ENCODE data around the gene DGKK. TPM values are rescaled to one million over a fixed set of nuclear protein-coding genes. Genes with fewer than 3 reads are reported as not detected.

DGKK gene
- total and polyA plus RNA-seq, 11 donors = not detected

GRCh38 chrX:50495616-50496015 lies 25.0 kb upstream of the DGKK start:
- H3K27ac ChIP-seq = no peak overlapping the region
- peaks cover 0 to 3% (median 0%) of the 10 kb centered on the region in 12 donors for H3K9me3 ChIP-seq
- intact Hi-C loops (cut with DNase I) = no loop called here
- no peak for ATAC-seq
- H3K4me1 ChIP-seq = no peaks in the 10 kb centered on the region
- H3K27me3 ChIP-seq = peaks cover 0 to 22% (median 0%) of the 10 kb centered on the region in 9 donors
- WGBS, 4 donors = 50 to 79% (median 73%) methylated on average over 1 of the region's 1 CpG
- H3K36me3 ChIP-seq = no peaks in the 10 kb centered on the region
- DNase-seq = peak in 3 of 5 donors; percentile 21 to 35 (median 28)
- no peak for TF ChIP-seq POLR2A (IDR thresholded peaks at IDR 0.05)
- no peak for TF ChIP-seq CTCF (IDR thresholded peaks at IDR 0.05)
- H3K4me3 ChIP-seq = no peak overlapping the region

- Histone ChIP-seq H3K4me1 (no peaks in the 10 kb centered on the region), H3K36me3 (no peaks in the 10 kb centered on the region), H3K27me3 (peaks cover 0 to 9% (median 0%) of the 10 kb centered on the region in 9 donors), H3K4me3 (no peak overlapping the region), H3K9me3 (peaks cover 0 to 3% (median 0%) of the 10 kb centered on the region in 12 donors), H3K27ac (no peak overlapping the region)
- no peak for TF ChIP-seq CTCF (IDR thresholded peaks at IDR 0.05)
- no peak for TF ChIP-seq POLR2A (IDR thresholded peaks at IDR 0.05)
- 68 to 81% (median 78%) methylated on average over 2 of the region's 2 CpGs for WGBS, 4 donors
- DNase-seq (no peak), ATAC-seq (no peak)
- intact Hi-C loops (cut with DNase I) = no loop called here
Observed at GRCh38 chrX:50492720-50493119, 22.1 kb upstream of the DGKK start.

GRCh38 chrX:50484662-50485061 lies 14.0 kb upstream of the DGKK start:
- H3K27ac ChIP-seq = no peak overlapping the region
- TF ChIP-seq POLR2A (IDR thresholded peaks at IDR 0.05) = no peak
- no peak for TF ChIP-seq CTCF (IDR thresholded peaks at IDR 0.05)
- peaks cover 0 to 22% (median 0%) of the 10 kb centered on the region in 9 donors for H3K27me3 ChIP-seq
- no peaks in the 10 kb centered on the region for H3K36me3 ChIP-seq
- DNase-seq (no peak), ATAC-seq (no peak)
- H3K9me3 ChIP-seq = no peaks in the 10 kb centered on the region
- no peak overlapping the region for H3K4me3 ChIP-seq
- H3K4me1 ChIP-seq = no peaks in the 10 kb centered on the region
- intact Hi-C loops (cut with DNase I) = no loop called here
- WGBS, 4 donors = 68 to 97% (median 82%) methylated on average over 1 of the region's 1 CpG

GRCh38 chrX:50483283-50483682 lies 12.7 kb upstream of the DGKK start:
- Histone ChIP-seq H3K9me3 (no peaks in the 10 kb centered on the region), H3K27ac (no peak overlapping the region), H3K36me3 (no peaks in the 10 kb centered on the region), H3K4me3 (no peak overlapping the region), H3K4me1 (no peaks in the 10 kb centered on the region), H3K27me3 (peaks cover 0 to 22% (median 0%) of the 10 kb centered on the region in 9 donors)
- ATAC-seq = no peak
- intact Hi-C loops (cut with DNase I) = no loop called here
- 0 to 93% (median 88%) methylated on average over 1 of the region's 1 CpG for WGBS, 4 donors
- no peak for DNase-seq
- TF ChIP-seq POLR2A (IDR thresholded peaks at IDR 0.05) (no peak), CTCF (IDR thresholded peaks at IDR 0.05) (no peak)

Measured in heart left ventricle (tissue), 16 donors.